Muscle of arm (tissue), 12 donors: Measurements from ENCODE around the gene AQP1. TPM values are rescaled to one million over a fixed set of nuclear protein-coding genes. Genes with fewer than 3 reads are reported as not detected.

Experiments
- DNase-seq: peaks from one replicate; pipeline ENCODE4 v3.0.0-alpha.2; 2013
- polyA plus RNA-seq, 12 donors: library from polyadenylated mRNA; unstranded; fragments of 120-200 nt; gene quantifications; one replicate each; pipeline ENCODE4 v1.2.1, GENCODE V29; 2013; ENCODE audit not compliant: insufficient read length in 12 of 12

Gene AQP1
- polyA plus RNA-seq, 12 donors: 76.8 to 135 (median 91.9) TPM; not detected in 1

DNA sequence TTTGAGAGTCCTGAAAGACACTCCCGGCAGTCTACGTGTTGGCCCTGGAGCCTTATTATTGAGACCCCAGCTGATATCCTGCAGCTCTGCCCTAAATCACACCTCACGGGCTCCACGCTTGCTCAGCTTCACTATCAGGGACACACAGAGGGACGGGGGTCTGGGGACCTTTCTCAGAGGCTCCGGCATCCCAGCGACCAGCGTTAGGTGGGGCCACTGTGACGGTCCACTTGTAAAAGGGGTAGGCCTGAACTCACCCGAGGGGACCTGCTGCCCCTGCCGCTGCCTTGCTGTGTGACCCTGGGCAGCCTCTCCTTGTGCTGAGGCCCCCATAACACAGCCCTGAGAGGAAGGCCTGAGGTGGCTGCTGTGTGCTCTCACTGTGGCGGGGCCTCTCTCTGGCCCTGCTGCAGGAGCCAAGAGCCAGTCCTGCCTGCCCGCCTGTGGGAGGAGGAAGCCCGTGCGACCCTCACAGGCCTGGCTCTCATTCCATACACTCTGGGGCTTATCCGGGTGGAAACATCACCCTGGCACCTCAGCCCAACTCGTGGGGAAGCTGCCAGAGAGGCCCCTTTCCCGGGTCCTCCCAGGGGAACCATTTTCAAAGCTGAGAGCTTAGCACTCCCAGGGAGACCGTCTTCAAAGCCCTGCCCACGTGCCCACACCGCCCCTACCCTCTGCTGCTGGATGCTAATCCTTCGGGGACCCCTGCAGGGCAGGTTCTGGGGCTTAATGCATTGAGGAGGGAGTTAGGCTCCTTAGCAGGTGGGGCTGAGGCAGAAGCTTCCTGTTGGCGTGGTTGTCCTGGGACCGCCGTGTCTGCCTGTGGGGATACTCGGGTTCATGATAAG is 21.7 kb downstream of the AQP1 start:
- no peak for DNase-seq

GRCh38 chr7:30934225-30934624 is 22.6 kb downstream of the AQP1 start:
- DNase-seq: no peak

DNA sequence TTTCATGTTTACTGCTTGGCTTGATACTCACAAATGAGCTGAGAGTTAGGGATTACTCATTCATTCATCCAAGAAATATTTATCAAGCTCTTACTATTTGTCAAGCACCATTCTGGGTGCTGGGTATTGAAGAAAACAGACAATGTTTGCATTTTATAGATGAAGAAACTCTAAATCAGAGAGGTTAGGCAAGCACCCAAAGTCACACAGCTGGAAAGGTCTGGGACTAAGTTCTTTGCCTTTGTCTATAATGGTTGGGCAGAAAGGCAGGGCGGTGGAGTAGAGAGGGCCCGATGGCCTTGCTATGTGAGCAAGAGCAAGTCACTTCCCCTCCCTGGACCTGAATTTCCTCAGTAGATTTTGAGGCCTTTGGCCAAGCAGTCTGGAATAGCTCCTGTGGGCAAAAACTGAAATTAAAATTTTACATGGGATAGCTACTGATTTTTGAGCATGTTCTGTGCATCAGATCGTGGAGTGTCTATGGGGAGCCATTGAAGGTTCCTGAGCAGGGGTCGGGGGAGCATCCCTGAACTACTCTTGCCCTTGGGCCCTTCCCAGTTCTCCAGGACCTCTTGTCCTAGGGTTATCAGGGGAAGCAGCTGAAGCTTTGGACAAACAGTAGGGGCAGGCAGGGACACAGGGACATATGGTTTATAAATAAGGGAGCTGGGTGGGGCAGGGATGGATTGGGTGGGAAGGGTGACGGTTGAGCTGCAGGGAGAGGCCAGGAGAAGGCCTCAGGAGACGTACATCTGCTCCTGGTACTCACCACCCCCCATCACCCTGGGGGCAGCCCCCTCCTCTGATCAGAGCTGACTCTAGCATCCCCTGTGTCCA is 23.3 kb downstream of the AQP1 start:
- DNase-seq: no peak

- DNase-seq: no peak
Observed at GRCh38 chr7:30935569-30935877, 23.9 kb downstream of the AQP1 start.

DNA sequence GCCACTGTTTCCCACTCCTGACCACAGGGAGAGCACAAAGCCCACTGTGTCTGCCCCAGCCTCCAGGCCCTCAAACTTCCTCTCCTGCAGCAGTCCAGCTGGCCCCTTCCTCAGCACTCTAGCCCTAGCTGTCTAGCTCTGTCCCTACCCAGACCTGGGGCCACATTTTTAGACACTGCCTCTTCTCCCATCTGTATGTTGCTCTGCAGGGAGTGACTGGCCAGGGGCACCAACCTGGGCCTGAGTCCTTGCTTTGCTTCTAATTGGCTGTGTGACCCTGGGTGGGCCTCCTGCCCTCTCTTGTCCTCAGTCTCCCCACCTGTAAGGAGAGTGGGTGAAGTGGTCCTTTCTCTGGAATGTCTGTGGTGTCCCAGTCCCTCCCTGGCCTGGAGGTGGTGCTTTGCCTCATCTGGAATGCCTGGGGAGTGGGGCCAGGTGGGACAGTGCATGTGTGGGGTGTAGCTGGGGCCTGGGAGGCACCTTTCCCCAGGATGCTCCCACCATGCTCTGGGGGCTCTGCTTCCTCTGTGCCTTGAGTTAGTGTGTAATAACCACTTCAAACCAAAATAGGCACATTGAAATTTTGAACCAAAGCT is 25.1 kb downstream of the AQP1 start:
- no peak for DNase-seq

- DNase-seq: no peak
Observed at GRCh38 chr7:30937416-30937815, 25.8 kb downstream of the AQP1 start.

DNA sequence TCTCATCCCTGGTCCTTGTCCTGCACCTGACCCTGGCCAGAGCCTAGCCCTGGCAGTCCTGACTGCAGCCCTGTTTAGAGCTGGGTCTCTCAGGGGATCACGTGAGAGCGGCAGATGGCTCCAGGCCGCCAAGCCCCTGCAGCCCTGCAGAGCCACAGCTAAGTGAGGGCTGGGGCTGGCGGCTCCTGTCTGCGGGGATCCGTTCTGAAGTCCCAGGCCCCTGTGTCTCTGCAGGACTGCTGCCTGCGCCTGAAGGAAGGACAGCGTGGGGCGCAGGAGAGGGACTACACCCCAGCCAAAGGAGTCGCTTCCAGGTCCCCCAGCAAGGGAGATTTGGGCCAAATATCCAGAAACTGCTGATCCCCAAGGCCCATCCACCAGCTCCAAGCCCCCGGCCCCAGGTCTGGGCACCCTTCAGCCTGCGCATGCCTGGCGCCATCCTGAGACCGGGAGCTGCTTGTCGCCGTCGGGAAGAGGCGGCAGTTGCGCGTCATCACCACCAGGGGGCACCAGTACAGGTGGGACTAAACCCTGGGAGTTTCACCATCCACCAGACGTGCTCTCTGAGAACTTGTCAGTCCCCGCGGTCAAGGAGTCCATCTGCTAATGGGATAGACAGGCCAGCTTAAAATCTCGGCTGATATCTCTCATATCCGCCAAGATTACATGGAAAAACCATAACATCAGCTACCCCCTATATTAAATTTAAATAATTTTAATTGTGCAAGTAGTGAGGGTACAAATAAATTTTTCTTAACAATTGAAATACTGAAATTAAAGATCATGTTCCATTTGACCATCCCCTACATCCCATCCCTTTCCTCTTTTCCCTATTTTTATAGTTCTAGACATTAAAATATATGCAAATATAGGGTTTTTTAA is 27.0 kb downstream of the AQP1 start:
- peak; percentile 74 for DNase-seq

GRCh38 chr7:30941582-30942323 is 30.1 kb downstream of the AQP1 start:
- DNase-seq: no peak

DNA sequence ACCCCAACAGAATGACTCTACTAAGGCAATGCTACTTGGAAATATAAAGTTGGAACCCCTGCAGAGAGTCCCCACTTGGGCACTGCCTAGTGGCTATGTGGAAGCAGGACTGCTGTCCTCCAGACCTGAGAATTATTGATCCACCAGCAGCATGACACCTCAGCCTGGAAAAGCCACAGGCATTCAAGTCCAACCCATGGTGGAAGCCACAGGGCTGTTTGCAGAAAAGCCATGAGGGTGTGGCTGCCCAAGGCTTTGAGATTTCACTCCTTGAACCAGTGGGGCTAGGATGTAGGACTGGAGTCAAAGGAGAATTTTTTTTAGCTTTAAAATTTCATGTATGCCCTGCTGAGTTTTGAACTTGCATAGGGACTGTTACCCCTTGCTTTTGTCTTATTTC is 38.5 kb downstream of the AQP1 start:
- DNase-seq: no peak

DNA sequence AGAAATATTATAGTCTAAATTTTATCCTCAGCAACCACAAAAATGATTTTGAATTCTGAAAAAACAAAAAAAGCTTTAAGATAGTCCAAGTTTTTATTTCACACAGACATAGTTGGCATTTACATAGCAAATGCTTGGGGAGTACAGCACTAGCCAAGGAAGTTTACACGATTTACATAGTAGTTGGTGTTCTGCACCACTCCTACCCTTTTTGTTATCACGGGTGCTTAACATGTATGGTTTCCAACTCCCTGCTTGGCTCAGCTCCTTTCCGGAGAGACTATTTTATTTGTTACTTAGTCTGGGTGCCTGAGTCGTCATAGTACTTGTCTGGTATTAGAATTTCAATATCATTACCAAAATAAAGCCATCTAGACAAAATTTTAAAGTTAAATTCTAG is 43.3 kb downstream of the AQP1 start:
- no peak for DNase-seq

GRCh38 chr7:30956704-30957103 is 45.1 kb downstream of the AQP1 start:
- DNase-seq: no peak

- DNase-seq: no peak
Observed at GRCh38 chr7:30963842-30964241, 52.2 kb downstream of the AQP1 start, which contains the start of gene GHRHR. Gene GHRHR (plus strand): TSS chr7:30963953. CDS start chr7:30964069, 116 bp downstream.

DNA sequence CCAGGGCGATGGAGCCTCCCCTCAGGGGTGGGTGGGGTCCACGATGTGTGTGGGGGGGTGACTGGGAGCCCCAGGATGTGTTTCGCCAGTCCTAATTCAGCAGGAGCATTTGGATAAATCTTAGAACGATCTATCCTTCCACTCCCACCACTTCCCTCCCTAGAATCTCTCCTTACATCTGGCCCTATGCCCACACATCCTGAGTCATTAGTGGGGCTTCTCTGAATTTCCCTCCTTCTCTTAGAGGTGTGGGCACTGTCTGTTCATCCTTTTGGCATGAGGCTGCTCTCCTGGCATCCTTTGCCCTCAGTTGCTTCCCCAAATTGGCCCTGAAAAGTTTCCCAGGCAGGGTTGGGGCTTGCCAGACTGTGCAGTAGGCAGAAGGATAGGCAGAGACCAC is 53.7 kb downstream of the AQP1 start:
- no peak for DNase-seq

GRCh38 chr7:30965883-30966282 is 54.2 kb downstream of the AQP1 start:
- no peak for DNase-seq

- no peak for DNase-seq
Observed at GRCh38 chr7:30968294-30968693, 56.6 kb downstream of the AQP1 start.

GRCh38 chr7:30968747-30969603 is 57.3 kb downstream of the AQP1 start:
- DNase-seq: no peak

DNA sequence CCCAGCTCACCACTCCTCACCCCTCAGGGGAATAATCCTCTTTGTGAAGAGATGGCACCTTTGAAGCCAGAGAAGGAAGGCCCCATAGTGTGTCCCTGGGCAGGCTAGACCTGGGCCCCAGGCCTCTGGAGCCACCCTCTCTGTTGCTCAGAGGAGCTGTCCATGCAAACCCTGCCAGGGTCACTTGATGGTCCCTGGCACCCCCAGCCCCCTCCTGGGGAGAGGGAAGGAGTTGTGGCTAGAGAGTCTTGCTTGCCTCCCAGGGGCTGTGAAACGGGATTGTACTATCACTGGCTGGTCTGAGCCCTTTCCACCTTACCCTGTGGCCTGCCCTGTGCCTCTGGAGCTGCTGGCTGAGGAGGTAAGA is 57.9 kb downstream of the AQP1 start:
- no peak for DNase-seq

DNA sequence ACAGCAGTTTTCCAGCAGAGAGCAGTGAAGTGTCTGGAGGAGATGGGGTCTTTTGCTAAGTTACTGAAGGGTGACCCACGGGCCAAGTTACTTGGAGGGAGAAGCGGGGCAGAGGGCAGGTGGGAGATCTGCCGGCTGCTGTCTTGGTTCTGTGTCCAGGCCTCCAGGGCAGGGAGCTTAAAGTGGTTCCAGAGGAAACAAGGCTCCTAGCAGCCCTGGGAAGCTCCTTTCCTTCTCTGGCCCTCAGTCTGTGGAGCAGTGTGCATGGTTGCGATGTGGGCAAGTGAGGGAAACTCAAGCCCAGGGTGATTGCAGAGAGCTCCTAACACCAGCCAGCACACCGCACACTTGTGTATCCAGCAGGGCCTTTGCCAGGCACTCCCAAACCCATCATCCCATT is 58.4 kb downstream of the AQP1 start:
- no peak for DNase-seq

DNA sequence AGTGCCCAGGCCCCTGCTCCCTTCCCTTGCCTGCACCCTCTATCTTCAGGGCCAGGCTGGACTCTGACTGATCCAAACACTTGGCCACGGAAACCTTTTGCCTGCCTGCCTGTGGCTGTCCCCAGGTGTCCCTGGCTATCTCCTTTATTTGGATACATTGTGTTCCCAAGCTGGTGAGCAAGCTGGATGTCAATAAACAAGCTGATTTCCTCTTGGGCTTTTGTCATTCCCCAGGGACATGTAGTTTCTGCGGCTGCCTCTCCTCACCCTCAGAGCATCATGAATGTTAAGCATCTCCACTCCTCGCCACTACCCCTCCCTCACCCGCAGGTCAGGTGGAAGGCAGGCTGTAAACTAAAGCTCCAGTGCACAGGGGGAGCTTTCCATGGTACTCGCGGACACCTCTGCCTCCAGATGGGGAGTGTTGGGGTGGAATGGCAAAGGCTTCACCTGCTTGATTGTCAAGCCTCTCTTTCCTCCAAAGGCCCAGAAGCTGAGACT is 59.0 kb downstream of the AQP1 start:
- no peak for DNase-seq

DNA sequence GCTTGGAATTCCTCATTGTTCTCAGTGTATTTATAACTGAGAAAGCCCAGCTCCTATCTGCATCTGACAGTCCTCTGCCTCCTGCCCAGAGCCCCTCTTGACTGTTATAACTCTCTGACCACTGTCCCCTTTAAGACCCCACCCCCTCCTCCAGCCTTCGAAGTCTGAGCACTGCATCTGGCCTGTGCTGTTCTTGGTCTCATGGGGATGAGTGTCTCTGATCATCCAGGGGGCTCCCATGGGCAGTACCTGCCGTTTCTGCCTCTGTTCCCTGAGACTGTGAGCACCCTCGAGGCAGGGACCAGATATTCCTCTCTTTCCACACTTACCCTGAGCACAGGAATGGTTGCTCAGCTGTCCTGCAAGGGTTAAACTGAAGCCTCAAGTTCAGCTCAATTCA is 59.8 kb downstream of the AQP1 start:
- no peak for DNase-seq
